HepG2 (cell line): ENCODE data around the gene GAL3ST3.

Source experiments
- ATF3 ChIP-seq: sonication (generic); formaldehyde crosslinking; IDR thresholded peaks from 2 replicates; pipeline ENCODE4 v1.4.0; 2020; ENCODE audit warnings: missing genetic modification reagents
- BCLAF1 ChIP-seq: fragments of 450-650 bp; IDR thresholded peaks from 2 replicates; pipeline ENCODE4 v1.6.1; 2017; ENCODE audit warnings: mild to moderate bottlenecking
- CENPBD1 ChIP-seq: sonication (generic); formaldehyde crosslinking; IDR thresholded peaks from 2 replicates; pipeline ENCODE4 v1.8.0; 2022; ENCODE audit warnings: missing genetic modification reagents, low read depth, mild to moderate bottlenecking, borderline replicate concordance
- FOXM1 ChIP-seq: sonication (generic); formaldehyde crosslinking; IDR thresholded peaks from 2 replicates; pipeline ENCODE4 v1.5.0; 2020; ENCODE audit warnings: missing genetic modification reagents
- IKZF1 ChIP-seq: fragments of 450-650 bp; IDR thresholded peaks from 2 replicates; pipeline ENCODE4 v1.7.1; 2016
- POLR2A ChIP-seq, 2 experiments: IDR thresholded peaks; 2 replicates each; pipeline ENCODE4 v1.6.1; 2011; ENCODE audit warnings: low read depth in 2 of 2, low read length in 2 of 2, mild to moderate bottlenecking in 1 of 2, moderate library complexity in 1 of 2; ENCODE audit not compliant: insufficient read depth in 1 of 2
- POLR2AphosphoS5 ChIP-seq: IDR thresholded peaks from 2 replicates; pipeline ENCODE4 v1.6.1; 2012; ENCODE audit warnings: low read depth, low read length
- TCF7L2 ChIP-seq: IDR thresholded peaks from 2 replicates; pipeline ENCODE4 v1.6.1; 2011; ENCODE audit warnings: mild to moderate bottlenecking, low read depth, low read length, moderate library complexity
- YY1 ChIP-seq: IDR thresholded peaks from 2 replicates; pipeline ENCODE4 v1.6.1; 2011; ENCODE audit warnings: low read length, low read depth, moderate library complexity, mild to moderate bottlenecking; ENCODE audit not compliant: insufficient read depth, insufficient replicate concordance
- ZNF180 ChIP-seq: sonication (generic); formaldehyde crosslinking; IDR thresholded peaks from 2 replicates; pipeline ENCODE4 v1.4.0; 2020; ENCODE audit warnings: low read depth, missing genetic modification reagents, borderline replicate concordance
- ZSCAN21 ChIP-seq: sonication (generic); formaldehyde crosslinking; IDR thresholded peaks from 2 replicates; pipeline ENCODE4 v1.8.0; 2022; ENCODE audit warnings: mild to moderate bottlenecking, missing genetic modification reagents, moderate library complexity, borderline replicate concordance
- TF ChIP-seq, protein P1 (sequence below): sonication (generic); formaldehyde crosslinking; IDR thresholded peaks from 2 replicates; pipeline ENCODE4 v1.5.0; 2020; ENCODE audit warnings: missing genetic modification reagents
- TF ChIP-seq, protein P2 (sequence below): sonication (generic); formaldehyde crosslinking; IDR thresholded peaks from 2 replicates; pipeline ENCODE4 v1.4.0; 2020; ENCODE audit warnings: missing genetic modification reagents, borderline replicate concordance
- TF ChIP-seq, protein P3 (sequence below), 2 experiments: fragments of 450-650 bp in 1 of 2; sonication (generic) in 1 of 2; formaldehyde crosslinking in 1 of 2; IDR thresholded peaks; 2 replicates each; pipeline versions ENCODE4 v1.6.1 to v1.8.0; 2016 to 2022; ENCODE audit warnings: antibody characterized with exemption in 1 of 2, mild to moderate bottlenecking in 1 of 2, missing genetic modification reagents in 1 of 2

- TF ChIP-seq FOXM1 (CRISPR knock-in tag) (no peak), YY1 (no peak), CENPBD1 (CRISPR knock-in tag) (no peak), POLR2AphosphoS5 (no peak), ZSCAN21 (CRISPR knock-in tag) (no peak), ATF3 (CRISPR knock-in tag) (no peak), POLR2A (IDR thresholded peaks at IDR 0.05; ENCODE audit: insufficient read depth in 1 of 2, low read depth in 2 of 2, low read length in 2 of 2) (no peak), TCF7L2 (no peak), ZNF180 (CRISPR knock-in tag) (no peak), BCLAF1 (no peak), IKZF1 (no peak)
- TF ChIP-seq, protein P1, sequence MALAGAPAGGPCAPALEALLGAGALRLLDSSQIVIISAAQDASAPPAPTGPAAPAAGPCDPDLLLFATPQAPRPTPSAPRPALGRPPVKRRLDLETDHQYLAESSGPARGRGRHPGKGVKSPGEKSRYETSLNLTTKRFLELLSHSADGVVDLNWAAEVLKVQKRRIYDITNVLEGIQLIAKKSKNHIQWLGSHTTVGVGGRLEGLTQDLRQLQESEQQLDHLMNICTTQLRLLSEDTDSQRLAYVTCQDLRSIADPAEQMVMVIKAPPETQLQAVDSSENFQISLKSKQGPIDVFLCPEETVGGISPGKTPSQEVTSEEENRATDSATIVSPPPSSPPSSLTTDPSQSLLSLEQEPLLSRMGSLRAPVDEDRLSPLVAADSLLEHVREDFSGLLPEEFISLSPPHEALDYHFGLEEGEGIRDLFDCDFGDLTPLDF (CRISPR knock-in tag): no peak
- TF ChIP-seq, protein P2, sequence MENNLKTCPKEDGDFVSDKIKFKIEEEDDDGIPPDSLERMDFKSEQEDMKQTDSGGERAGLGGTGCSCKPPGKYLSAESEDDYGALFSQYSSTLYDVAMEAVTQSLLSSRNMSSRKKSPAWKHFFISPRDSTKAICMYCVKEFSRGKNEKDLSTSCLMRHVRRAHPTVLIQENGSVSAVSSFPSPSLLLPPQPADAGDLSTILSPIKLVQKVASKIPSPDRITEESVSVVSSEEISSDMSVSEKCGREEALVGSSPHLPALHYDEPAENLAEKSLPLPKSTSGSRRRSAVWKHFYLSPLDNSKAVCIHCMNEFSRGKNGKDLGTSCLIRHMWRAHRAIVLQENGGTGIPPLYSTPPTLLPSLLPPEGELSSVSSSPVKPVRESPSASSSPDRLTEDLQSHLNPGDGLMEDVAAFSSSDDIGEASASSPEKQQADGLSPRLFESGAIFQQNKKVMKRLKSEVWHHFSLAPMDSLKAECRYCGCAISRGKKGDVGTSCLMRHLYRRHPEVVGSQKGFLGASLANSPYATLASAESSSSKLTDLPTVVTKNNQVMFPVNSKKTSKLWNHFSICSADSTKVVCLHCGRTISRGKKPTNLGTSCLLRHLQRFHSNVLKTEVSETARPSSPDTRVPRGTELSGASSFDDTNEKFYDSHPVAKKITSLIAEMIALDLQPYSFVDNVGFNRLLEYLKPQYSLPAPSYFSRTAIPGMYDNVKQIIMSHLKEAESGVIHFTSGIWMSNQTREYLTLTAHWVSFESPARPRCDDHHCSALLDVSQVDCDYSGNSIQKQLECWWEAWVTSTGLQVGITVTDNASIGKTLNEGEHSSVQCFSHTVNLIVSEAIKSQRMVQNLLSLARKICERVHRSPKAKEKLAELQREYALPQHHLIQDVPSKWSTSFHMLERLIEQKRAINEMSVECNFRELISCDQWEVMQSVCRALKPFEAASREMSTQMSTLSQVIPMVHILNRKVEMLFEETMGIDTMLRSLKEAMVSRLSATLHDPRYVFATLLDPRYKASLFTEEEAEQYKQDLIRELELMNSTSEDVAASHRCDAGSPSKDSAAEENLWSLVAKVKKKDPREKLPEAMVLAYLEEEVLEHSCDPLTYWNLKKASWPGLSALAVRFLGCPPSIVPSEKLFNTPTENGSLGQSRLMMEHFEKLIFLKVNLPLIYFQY (CRISPR knock-in tag): no peak
- TF ChIP-seq, protein P3, sequence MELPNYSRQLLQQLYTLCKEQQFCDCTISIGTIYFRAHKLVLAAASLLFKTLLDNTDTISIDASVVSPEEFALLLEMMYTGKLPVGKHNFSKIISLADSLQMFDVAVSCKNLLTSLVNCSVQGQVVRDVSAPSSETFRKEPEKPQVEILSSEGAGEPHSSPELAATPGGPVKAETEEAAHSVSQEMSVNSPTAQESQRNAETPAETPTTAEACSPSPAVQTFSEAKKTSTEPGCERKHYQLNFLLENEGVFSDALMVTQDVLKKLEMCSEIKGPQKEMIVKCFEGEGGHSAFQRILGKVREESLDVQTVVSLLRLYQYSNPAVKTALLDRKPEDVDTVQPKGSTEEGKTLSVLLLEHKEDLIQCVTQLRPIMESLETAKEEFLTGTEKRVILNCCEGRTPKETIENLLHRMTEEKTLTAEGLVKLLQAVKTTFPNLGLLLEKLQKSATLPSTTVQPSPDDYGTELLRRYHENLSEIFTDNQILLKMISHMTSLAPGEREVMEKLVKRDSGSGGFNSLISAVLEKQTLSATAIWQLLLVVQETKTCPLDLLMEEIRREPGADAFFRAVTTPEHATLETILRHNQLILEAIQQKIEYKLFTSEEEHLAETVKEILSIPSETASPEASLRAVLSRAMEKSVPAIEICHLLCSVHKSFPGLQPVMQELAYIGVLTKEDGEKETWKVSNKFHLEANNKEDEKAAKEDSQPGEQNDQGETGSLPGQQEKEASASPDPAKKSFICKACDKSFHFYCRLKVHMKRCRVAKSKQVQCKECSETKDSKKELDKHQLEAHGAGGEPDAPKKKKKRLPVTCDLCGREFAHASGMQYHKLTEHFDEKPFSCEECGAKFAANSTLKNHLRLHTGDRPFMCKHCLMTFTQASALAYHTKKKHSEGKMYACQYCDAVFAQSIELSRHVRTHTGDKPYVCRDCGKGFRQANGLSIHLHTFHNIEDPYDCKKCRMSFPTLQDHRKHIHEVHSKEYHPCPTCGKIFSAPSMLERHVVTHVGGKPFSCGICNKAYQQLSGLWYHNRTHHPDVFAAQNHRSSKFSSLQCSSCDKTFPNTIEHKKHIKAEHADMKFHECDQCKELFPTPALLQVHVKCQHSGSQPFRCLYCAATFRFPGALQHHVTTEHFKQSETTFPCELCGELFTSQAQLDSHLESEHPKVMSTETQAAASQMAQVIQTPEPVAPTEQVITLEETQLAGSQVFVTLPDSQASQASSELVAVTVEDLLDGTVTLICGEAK (IDR thresholded peaks at IDR 0.05): no peak
- TF ChIP-seq, protein P3 (CRISPR knock-in tag; IDR thresholded peaks at IDR 0.05): no peak
Measured at GRCh38 chr11:66055021-66055420, 6.1 kb upstream of the GAL3ST3 start.
